Esophagus squamous epithelium (tissue), 5 donors: ENCODE results near the gene MUC15. TPM values are rescaled to one million over a fixed set of nuclear protein-coding genes. Genes with fewer than 3 reads are reported as not detected.

Source experiments
- DNase-seq: peaks from one replicate; lab custom pipeline; 2025; lab: John Stamatoyannopoulos, UW
- H3K27ac ChIP-seq, 4 donors: fragments of 200-600 bp; sonication (generic); one replicate each; pipeline ENCODE4 v1.5.1; 2016 to 2019; ENCODE audit warnings: mild to moderate bottlenecking in 1 of 4
- H3K27me3 ChIP-seq, 4 donors: fragments of 200-600 bp; sonication (generic); 1 replicate in 3 of 4; 2 replicates in 1 of 4; pipeline versions ENCODE4 v1.5.1 to v1.6.0; 2017 to 2021; ENCODE audit warnings: antibody characterized with exemption in 1 of 4
- H3K36me3 ChIP-seq, 3 donors: fragments of 200-600 bp; sonication (generic); one replicate each; pipeline ENCODE4 v1.5.1; 2016 to 2019
- H3K4me1 ChIP-seq, 3 donors: fragments of 200-600 bp; sonication (generic); one replicate each; pipeline ENCODE4 v1.5.1; 2017 to 2019
- H3K4me3 ChIP-seq, 4 donors: fragments of 200-600 bp; sonication (generic); 1 replicate in 3 of 4; 2 replicates in 1 of 4; pipeline ENCODE4 v1.5.1; 2016 to 2019; ENCODE audit warnings: mild to moderate bottlenecking in 2 of 4, moderate library complexity in 1 of 4
- H3K9me3 ChIP-seq, 3 donors: fragments of 200-600 bp; sonication (generic); one replicate each; pipeline ENCODE4 v1.5.1; 2016 to 2019
- POLR2A ChIP-seq, 4 donors: fragments of 450-650 bp; IDR thresholded peaks; one replicate each; pipeline ENCODE4 v1.6.1; 2017; ENCODE audit warnings: antibody characterized with exemption in 4 of 4, mild to moderate bottlenecking in 4 of 4, moderate library complexity in 3 of 4
- WGBS, 2 donors: methylation state at CpG; one replicate each; pipeline ENCODE4 v1.1.5; 2018; 5-methylcytosine and 5-hydroxymethylcytosine counted together
- intact Hi-C: fragments of 100-400 bp; cut with DNase I; formaldehyde crosslinking; loops from one replicate; pipeline ENCODE4 v1.15.0; 2022
- total RNA-seq, 4 donors: library from RNA; depleted of rRNA; stranded (reverse); fragments of >200 nt; gene quantifications; one replicate each; pipeline ENCODE4 v1.1.0, GENCODE V29; 2016
- TF ChIP-seq, protein P1 (sequence below), 6 experiments: fragments of 450-650 bp in 4 of 6; fragments of 200-600 bp in 2 of 6; sonication (generic) in 2 of 6; IDR thresholded peaks; one replicate each; pipeline ENCODE4 v1.5.1; 2016 to 2019; ENCODE audit warnings: antibody characterized with exemption in 6 of 6, mild to moderate bottlenecking in 4 of 6, moderate library complexity in 4 of 6
- donor health status: DM: yes; HTN: yes; CAD: no.

Gene MUC15
- total RNA-seq, 4 donors from 2014 or later: 14.7 to 30.6 (median 22.4) TPM

DNA sequence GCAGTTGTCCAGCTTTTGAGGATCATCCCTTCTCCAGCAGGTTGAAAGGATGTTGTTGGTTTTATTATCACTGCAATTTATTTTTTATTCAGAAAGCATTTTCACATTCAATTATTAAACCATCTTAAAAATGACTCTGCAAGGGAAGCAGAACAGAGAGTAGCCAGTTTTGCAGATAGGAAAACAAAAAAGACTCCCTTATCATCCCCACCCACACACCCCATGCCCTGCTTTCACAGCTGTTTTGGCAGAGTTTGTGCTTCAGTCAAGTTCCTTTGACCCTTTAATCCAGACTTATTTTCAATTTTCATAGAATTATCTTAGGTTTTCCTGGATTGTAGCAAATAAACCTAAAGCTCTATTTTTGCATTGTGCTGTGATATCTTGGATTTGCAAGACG, 44.4 kb downstream of the MUC15 start:
- Histone ChIP-seq H3K27me3 (no peaks in the 10 kb centered on the region), H3K9me3 (no peaks in the 10 kb centered on the region), H3K4me3 (no peak overlapping the region), H3K36me3 (no peaks in the 10 kb centered on the region), H3K27ac (no peak overlapping the region), H3K4me1 (no peaks in the 10 kb centered on the region)
- 28 to 47% methylated on average over 1 of the region's 1 CpG for WGBS, 2 donors
- no peak for DNase-seq
- intact Hi-C loops: no loop called here
- TF ChIP-seq POLR2A (IDR thresholded peaks at IDR 0.05): no peak
- TF ChIP-seq, protein P1, sequence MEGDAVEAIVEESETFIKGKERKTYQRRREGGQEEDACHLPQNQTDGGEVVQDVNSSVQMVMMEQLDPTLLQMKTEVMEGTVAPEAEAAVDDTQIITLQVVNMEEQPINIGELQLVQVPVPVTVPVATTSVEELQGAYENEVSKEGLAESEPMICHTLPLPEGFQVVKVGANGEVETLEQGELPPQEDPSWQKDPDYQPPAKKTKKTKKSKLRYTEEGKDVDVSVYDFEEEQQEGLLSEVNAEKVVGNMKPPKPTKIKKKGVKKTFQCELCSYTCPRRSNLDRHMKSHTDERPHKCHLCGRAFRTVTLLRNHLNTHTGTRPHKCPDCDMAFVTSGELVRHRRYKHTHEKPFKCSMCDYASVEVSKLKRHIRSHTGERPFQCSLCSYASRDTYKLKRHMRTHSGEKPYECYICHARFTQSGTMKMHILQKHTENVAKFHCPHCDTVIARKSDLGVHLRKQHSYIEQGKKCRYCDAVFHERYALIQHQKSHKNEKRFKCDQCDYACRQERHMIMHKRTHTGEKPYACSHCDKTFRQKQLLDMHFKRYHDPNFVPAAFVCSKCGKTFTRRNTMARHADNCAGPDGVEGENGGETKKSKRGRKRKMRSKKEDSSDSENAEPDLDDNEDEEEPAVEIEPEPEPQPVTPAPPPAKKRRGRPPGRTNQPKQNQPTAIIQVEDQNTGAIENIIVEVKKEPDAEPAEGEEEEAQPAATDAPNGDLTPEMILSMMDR (IDR thresholded peaks at IDR 0.05): no peak

DNA sequence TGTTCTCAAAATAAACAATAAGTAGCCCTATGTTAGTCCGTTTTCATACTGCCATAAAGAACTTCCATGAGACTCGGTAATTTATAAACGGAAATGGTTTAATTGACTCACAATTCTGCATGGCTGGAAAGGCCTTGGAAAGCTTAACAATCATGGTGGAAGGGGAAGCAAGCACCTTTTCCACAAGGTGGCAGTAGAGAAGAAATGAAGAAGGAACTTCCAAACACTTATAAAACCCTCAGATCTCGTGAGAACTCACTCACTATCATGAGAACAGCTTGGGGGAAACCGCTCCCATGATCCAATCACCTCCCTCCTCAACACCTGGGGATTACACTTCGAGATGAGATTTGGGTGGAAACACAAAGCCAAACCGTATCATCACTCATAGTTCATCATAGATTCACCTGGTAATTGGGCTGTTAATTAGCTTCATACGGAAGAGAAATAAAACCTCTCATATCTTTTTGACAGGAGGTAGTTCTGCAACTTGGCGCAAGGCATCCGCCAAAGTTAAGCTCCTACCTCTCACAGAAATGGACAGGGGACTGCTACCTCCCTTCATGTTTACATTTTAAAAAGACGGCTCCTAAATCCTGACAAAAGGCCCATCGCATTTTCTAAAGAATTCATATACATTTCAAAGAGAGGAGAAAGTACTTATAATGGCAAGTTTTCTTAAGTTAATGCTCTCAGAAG, 49.0 kb downstream of the MUC15 start:
- Histone ChIP-seq H3K9me3 (no peaks in the 10 kb centered on the region), H3K4me3 (no peak overlapping the region), H3K4me1 (no peaks in the 10 kb centered on the region), H3K27me3 (no peaks in the 10 kb centered on the region), H3K36me3 (no peaks in the 10 kb centered on the region), H3K27ac (no peak overlapping the region)
- intact Hi-C loops: no loop called here
- no peak for DNase-seq
- no peak for TF ChIP-seq POLR2A (IDR thresholded peaks at IDR 0.05)
- TF ChIP-seq, protein P1 (IDR thresholded peaks at IDR 0.05): peak in 4 of 6 experiments; percentile 20 to 58 (median 30)
- 61 to 65% methylated on average over 12 of the region's 12 CpGs for WGBS, 2 donors

GRCh38 chr11:26519469-26519868, 52.6 kb downstream of the MUC15 start:
- Histone ChIP-seq H3K27ac (no peak overlapping the region), H3K27me3 (no peaks in the 10 kb centered on the region), H3K9me3 (no peaks in the 10 kb centered on the region), H3K4me1 (no peaks in the 10 kb centered on the region), H3K4me3 (no peak overlapping the region), H3K36me3 (no peaks in the 10 kb centered on the region)
- no peak for TF ChIP-seq POLR2A (IDR thresholded peaks at IDR 0.05)
- TF ChIP-seq, protein P1 (IDR thresholded peaks at IDR 0.05): no peak
- intact Hi-C loops: no loop called here
- WGBS, 2 donors: 72 to 90% methylated on average over 2 of the region's 2 CpGs
- DNase-seq: no peak

- H3K36me3 ChIP-seq: no peaks in the 10 kb centered on the region
- no peak overlapping the region for H3K4me3 ChIP-seq
- intact Hi-C loops: no loop called here
- DNase-seq: no peak
- no peaks in the 10 kb centered on the region for H3K9me3 ChIP-seq
- 63% methylated on average over 2 of the region's 2 CpGs for WGBS, 2 donors
- no peaks in the 10 kb centered on the region for H3K27me3 ChIP-seq
- no peaks in the 10 kb centered on the region for H3K4me1 ChIP-seq
- TF ChIP-seq, protein P1 (IDR thresholded peaks at IDR 0.05): no peak
- no peak for TF ChIP-seq POLR2A (IDR thresholded peaks at IDR 0.05)
- no peak overlapping the region for H3K27ac ChIP-seq
Measured at GRCh38 chr11:26512196-26512595, 59.9 kb downstream of the MUC15 start.

DNA sequence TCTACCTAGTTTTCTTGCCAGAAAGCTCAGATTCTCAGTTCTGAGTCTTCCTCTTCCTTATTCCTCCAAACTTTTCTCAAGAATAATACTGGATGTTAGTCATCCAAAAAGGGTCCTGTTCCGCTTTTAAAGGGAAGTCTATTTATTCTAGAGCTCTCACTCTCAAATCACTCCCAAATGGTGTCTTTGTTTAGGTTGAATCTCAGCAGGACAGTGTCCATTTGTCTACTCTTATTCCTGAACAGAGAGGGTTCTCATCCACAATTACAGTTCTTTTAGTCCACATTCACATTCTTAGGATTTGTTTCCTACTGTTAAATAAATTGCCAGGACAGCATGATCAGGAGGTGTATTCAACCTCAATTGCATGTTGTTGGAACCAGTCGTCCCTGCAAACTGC, 61.3 kb downstream of the MUC15 start:
- Histone ChIP-seq H3K9me3 (no peaks in the 10 kb centered on the region), H3K27me3 (no peaks in the 10 kb centered on the region), H3K27ac (no peak overlapping the region), H3K4me1 (no peaks in the 10 kb centered on the region), H3K36me3 (no peaks in the 10 kb centered on the region), H3K4me3 (no peak overlapping the region)
- intact Hi-C loops: no loop called here
- DNase-seq: no peak
- 60 to 62% methylated on average over 2 of the region's 2 CpGs for WGBS, 2 donors
- TF ChIP-seq, protein P1 (IDR thresholded peaks at IDR 0.05): no peak
- TF ChIP-seq POLR2A (IDR thresholded peaks at IDR 0.05): no peak
